ENCODE data around the gene ULK4.
"Not testable (repeated sequence)": the region's sequence is repeated elsewhere in the genome, so short reads cannot be mapped to it uniquely, and the experiment has no call there.

Gene ULK4

GRCh38 chr3:41726891-41727290, 235.0 kb downstream of the ULK4 start:
- Histone ChIP-seq H3K36me3 (ENCODE audit: insufficient read depth, low read length) (no peaks in the 10 kb centered on the region), H3K9me3 (ENCODE audit: control insufficient read depth, insufficient read depth, low read length) (no peaks in the 10 kb centered on the region), H3K4me1 (ENCODE audit: insufficient read depth, low read length) (no peaks in the 10 kb centered on the region), H3K9ac (ENCODE audit: low read depth, low read length) (no peak overlapping the region)

GRCh38 chr3:41717641-41718040, 244.3 kb downstream of the ULK4 start:
- no peaks in the 10 kb centered on the region for H3K9me3 ChIP-seq (ENCODE audit: control insufficient read depth, insufficient read depth, low read length)
- no peak overlapping the region for H3K9ac ChIP-seq (ENCODE audit: low read depth, low read length)
- no peaks in the 10 kb centered on the region for H3K4me1 ChIP-seq (ENCODE audit: insufficient read depth, low read length)
- no peaks in the 10 kb centered on the region for H3K36me3 ChIP-seq (ENCODE audit: insufficient read depth, low read length)

GRCh38 chr3:41716471-41716870, 245.4 kb downstream of the ULK4 start:
- Histone ChIP-seq H3K4me1 (ENCODE audit: insufficient read depth, low read length) (peaks cover 3% of the 10 kb centered on the region; the same call in 1 of the 2 replicates), H3K36me3 (ENCODE audit: insufficient read depth, low read length) (no peaks in the 10 kb centered on the region), H3K9ac (ENCODE audit: low read depth, low read length) (no peak overlapping the region), H3K9me3 (ENCODE audit: control insufficient read depth, insufficient read depth, low read length) (no peaks in the 10 kb centered on the region)

- peaks cover 8% of the 10 kb centered on the region; the same call in 1 of the 2 replicates for H3K4me1 ChIP-seq (ENCODE audit: insufficient read depth, low read length)
- H3K9ac ChIP-seq (ENCODE audit: low read depth, low read length), result no peak overlapping the region
- H3K36me3 ChIP-seq (ENCODE audit: insufficient read depth, low read length), result no peaks in the 10 kb centered on the region
- no peaks in the 10 kb centered on the region for H3K9me3 ChIP-seq (ENCODE audit: control insufficient read depth, insufficient read depth, low read length)
Measured at GRCh38 chr3:41715376-41715775, 246.5 kb downstream of the ULK4 start.

GRCh38 chr3:41711651-41712050, 250.3 kb downstream of the ULK4 start:
- no peak overlapping the region for H3K9ac ChIP-seq (ENCODE audit: low read depth, low read length)
- H3K4me1 ChIP-seq (ENCODE audit: insufficient read depth, low read length), result peaks cover 8% of the 10 kb centered on the region; the same call in 1 of the 2 replicates
- no peaks in the 10 kb centered on the region for H3K36me3 ChIP-seq (ENCODE audit: insufficient read depth, low read length)
- no peaks in the 10 kb centered on the region for H3K9me3 ChIP-seq (ENCODE audit: control insufficient read depth, insufficient read depth, low read length)

GRCh38 chr3:41710646-41711388, 251.1 kb downstream of the ULK4 start:
- Histone ChIP-seq H3K36me3 (ENCODE audit: insufficient read depth, low read length) (no peaks in the 10 kb centered on the region), H3K4me1 (ENCODE audit: insufficient read depth, low read length) (peaks cover 8% of the 10 kb centered on the region; the same call in 1 of the 2 replicates), H3K9me3 (ENCODE audit: control insufficient read depth, insufficient read depth, low read length) (no peaks in the 10 kb centered on the region), H3K9ac (ENCODE audit: low read depth, low read length) (no peak overlapping the region)

GRCh38 chr3:41709213-41709612, 252.7 kb downstream of the ULK4 start:
- not testable (repeated sequence) for H3K9me3 ChIP-seq (ENCODE audit: control insufficient read depth, insufficient read depth, low read length); H3K4me1 ChIP-seq (ENCODE audit: insufficient read depth, low read length); H3K36me3 ChIP-seq (ENCODE audit: insufficient read depth, low read length); H3K9ac ChIP-seq (ENCODE audit: low read depth, low read length)

GRCh38 chr3:41708176-41708575, 253.7 kb downstream of the ULK4 start:
- peaks cover 8% of the 10 kb centered on the region; the same call in 1 of the 2 replicates for H3K4me1 ChIP-seq (ENCODE audit: insufficient read depth, low read length)
- H3K9ac ChIP-seq (ENCODE audit: low read depth, low read length), result no peak overlapping the region
- H3K36me3 ChIP-seq (ENCODE audit: insufficient read depth, low read length), result no peaks in the 10 kb centered on the region
- H3K9me3 ChIP-seq (ENCODE audit: control insufficient read depth, insufficient read depth, low read length), result no peaks in the 10 kb centered on the region

GRCh38 chr3:41705893-41706292, 256.0 kb downstream of the ULK4 start:
- Histone ChIP-seq H3K36me3 (ENCODE audit: insufficient read depth, low read length) (no peaks in the 10 kb centered on the region), H3K9ac (ENCODE audit: low read depth, low read length) (no peak overlapping the region), H3K9me3 (ENCODE audit: control insufficient read depth, insufficient read depth, low read length) (no peaks in the 10 kb centered on the region), H3K4me1 (ENCODE audit: insufficient read depth, low read length) (no peaks in the 10 kb centered on the region)

GRCh38 chr3:41701191-41701698, 260.7 kb downstream of the ULK4 start:
- no peaks in the 10 kb centered on the region; the same call in 1 of the 2 replicates for H3K4me1 ChIP-seq (ENCODE audit: insufficient read depth, low read length)
- no peaks in the 10 kb centered on the region for H3K9me3 ChIP-seq (ENCODE audit: control insufficient read depth, insufficient read depth, low read length)
- no peak overlapping the region for H3K9ac ChIP-seq (ENCODE audit: low read depth, low read length)
- H3K36me3 ChIP-seq (ENCODE audit: insufficient read depth, low read length), result no peaks in the 10 kb centered on the region

- H3K4me1 ChIP-seq (ENCODE audit: insufficient read depth, low read length), result no peaks in the 10 kb centered on the region; the same call in 1 of the 2 replicates
- H3K9ac ChIP-seq (ENCODE audit: low read depth, low read length), result no peak overlapping the region
- no peaks in the 10 kb centered on the region for H3K9me3 ChIP-seq (ENCODE audit: control insufficient read depth, insufficient read depth, low read length)
- H3K36me3 ChIP-seq (ENCODE audit: insufficient read depth, low read length), result no peaks in the 10 kb centered on the region
Measured at GRCh38 chr3:41700155-41700554, 261.7 kb downstream of the ULK4 start.

- H3K36me3 ChIP-seq (ENCODE audit: insufficient read depth, low read length), result no peaks in the 10 kb centered on the region
- no peaks in the 10 kb centered on the region; the same call in 1 of the 2 replicates for H3K4me1 ChIP-seq (ENCODE audit: insufficient read depth, low read length)
- no peaks in the 10 kb centered on the region for H3K9me3 ChIP-seq (ENCODE audit: control insufficient read depth, insufficient read depth, low read length)
- no peak overlapping the region for H3K9ac ChIP-seq (ENCODE audit: low read depth, low read length)
Measured at GRCh38 chr3:41698898-41699297, 263.0 kb downstream of the ULK4 start.

GRCh38 chr3:41697702-41698101, 264.2 kb downstream of the ULK4 start:
- Histone ChIP-seq H3K4me1 (ENCODE audit: insufficient read depth, low read length) (no peaks in the 10 kb centered on the region; the same call in 1 of the 2 replicates), H3K36me3 (ENCODE audit: insufficient read depth, low read length) (no peaks in the 10 kb centered on the region), H3K9me3 (ENCODE audit: control insufficient read depth, insufficient read depth, low read length) (no peaks in the 10 kb centered on the region)

GRCh38 chr3:41695806-41696205, 266.1 kb downstream of the ULK4 start:
- not testable (repeated sequence) for H3K36me3 ChIP-seq (ENCODE audit: insufficient read depth, low read length); H3K9me3 ChIP-seq (ENCODE audit: control insufficient read depth, insufficient read depth, low read length); H3K4me1 ChIP-seq (ENCODE audit: insufficient read depth, low read length); H3K9ac ChIP-seq (ENCODE audit: low read depth, low read length)

More at GRCh38 chr3:41697702-41698101, 264.2 kb downstream of the ULK4 start:
- H3K9ac ChIP-seq (ENCODE audit: low read depth, low read length), result no peak overlapping the region

- Histone ChIP-seq H3K4me1 (ENCODE audit: insufficient read depth, low read length) (no peaks in the 10 kb centered on the region), H3K9me3 (ENCODE audit: control insufficient read depth, insufficient read depth, low read length) (no peaks in the 10 kb centered on the region), H3K36me3 (ENCODE audit: insufficient read depth, low read length) (no peaks in the 10 kb centered on the region), H3K9ac (ENCODE audit: low read depth, low read length) (no peak overlapping the region)
Measured at GRCh38 chr3:41693799-41694198, 268.1 kb downstream of the ULK4 start.
